ENCODE results near the gene MUC22.

GRCh38 chr6:31025595-31025994 is 15.3 kb downstream of the MUC22 start:
- TF ChIP-seq POLR2A (IDR thresholded peaks at IDR 0.05) (no peak), CTCF (IDR thresholded peaks at IDR 0.05) (no peak)

Measured in Peyer's patch (tissue), 4 donors.